GM20431 (cell line): Measurements from ENCODE around the gene KIF23.

Experiments
- in situ Hi-C: fragments of 300-500 bp; cut with MseI, MboI; formaldehyde crosslinking; loops from one replicate; pipeline ENCODE4 v1.15.0; 2020; ENCODE audit warnings: low sequenced_read_pairs; ENCODE audit not compliant: unreplicated experiment

The KIF23 gene

DNA sequence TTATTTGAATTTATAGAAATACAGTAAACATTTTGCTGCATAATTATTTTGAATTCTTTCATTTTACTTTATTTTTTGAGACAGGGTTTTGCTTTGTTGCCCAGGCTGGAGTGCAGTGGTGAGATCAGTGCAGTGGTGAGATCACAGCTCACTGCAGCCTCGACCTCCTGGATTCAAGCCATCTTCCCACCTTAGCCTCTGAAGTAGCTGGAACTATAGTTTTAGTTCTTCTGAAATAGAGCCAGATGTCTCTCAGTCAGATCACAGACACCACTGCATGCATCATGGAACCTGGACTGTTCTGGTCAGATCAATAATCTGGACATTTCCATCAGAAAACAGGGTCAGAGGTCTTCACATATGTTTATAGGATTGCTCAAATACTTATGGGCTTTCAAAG lies 46.3 kb downstream of the KIF23 start:
- in situ Hi-C loops, result no loop called here

DNA sequence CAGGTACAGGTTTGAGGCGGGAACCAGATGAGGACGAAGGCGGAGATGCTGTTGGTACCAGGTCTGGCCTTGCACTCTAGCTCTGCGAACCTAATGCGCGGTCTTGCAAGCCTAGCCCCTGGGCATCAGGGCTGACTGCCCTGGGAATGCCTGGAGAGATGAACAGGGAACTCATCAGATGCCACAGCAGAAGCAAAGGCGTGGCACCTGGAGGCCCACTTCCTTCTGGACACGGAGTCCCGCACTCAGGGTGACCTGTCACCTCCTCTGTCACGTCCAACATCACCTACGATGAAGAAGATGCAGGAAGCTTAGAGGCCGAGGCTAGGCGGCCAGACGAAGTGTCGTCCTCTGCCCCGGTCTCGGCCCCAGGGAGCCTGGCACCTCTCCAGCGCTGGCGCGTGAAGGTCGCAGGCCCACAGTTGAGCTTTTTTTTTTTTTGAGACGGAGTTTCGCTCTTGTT lies 47.9 kb downstream of the KIF23 start:
- in situ Hi-C loops, result no loop called here

DNA sequence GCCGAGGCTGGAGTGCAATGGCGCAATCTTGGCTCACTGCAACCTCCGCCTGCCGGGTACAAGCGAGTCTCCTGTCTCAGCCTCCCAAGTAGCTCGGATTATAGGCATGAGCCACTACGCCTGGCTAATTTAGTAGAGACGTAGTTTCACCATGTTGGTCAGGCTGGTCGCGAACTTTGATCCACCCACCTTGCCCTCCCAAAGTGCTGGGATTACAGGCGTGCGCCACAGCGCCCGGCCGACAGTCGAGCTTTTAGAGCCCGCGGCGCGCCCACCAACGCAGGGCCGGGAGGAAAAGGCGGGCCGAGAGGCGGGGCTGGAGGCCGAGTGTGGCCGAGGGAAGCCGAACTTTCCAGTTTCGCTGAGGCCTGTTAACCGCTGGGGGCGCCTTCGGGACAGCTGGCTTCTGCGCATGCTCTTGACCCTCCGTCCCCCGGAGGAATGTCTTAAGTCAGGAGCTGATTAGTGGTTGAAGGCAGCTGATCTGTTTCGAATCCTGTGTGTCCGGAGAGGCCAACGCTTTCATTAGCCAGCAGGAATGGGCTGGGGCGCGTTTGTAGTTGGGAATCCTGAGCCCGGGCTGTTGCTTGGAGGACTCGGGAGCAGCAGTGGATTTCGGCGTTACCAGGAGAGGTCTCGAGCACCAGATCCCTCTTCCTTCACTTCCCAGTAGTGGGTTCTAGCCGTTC lies 48.5 kb downstream of the KIF23 start:
- in situ Hi-C loops, result no loop called here

DNA sequence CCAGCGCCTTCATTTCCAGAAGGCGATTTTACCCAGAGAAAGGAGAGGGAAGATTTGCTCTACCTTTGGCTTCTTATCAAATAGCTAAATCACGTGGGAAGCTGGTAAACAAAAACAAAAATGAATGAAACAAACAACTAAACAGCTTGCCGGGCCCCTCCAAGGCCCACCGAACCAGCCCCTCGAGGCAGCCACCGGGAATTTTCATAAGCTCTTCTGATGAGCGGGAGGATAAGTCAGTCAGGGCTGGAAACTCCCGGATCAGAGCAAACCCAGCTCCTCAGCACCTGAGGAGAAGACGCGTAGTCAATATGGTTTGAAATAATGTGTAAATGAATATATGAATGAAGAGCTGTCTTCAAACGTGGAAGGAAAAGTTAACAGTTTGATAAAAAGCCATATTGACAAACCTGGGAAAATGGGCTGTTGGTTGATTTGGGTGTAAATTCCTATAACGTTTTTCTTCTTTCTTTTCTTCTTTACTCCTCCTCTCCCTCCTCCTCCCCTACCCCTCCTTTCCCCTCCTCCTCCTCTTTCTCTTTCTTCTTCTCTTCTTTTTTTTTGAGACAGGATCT lies 49.1 kb downstream of the KIF23 start:
- in situ Hi-C loops, result no loop called here

DNA sequence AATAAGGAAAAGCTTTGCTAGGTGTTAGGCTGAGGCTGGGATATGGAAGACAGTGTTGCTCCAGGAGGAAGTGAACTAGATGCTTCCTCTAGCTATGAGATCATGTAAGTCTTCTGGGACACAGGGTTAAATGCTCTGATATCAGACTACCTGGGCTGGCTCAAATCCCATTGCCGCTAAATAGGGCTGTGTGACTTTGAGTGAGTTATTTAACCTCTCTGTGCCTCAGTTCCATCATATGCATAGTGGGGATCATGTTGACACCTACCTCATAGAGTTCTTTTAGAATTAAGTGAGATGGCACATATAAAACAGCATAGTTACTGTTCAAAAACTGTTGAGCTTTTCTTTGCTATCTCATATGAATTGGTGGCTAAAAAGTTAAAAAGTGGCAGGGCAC lies 51.1 kb downstream of the KIF23 start:
- in situ Hi-C loops, result no loop called here

DNA sequence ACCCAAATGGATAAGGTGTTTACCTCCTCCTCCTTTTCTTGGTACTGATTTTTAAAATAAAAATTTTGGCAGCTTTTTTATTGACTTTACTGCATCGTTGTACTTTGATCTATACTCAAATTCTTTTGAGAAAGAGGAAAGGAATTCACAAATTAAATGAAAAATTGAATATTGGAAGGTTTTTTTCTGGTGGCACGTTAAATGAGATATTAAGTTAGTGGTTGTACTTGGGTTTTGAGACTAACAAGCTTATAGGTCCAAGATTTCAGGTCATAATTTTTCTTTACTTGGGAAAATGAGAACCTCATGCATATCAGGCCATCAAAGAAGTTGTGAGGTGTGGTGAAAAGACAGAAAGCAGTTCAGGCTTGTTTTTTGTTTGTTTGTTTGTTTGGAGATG lies 52.6 kb downstream of the KIF23 start:
- in situ Hi-C loops, result no loop called here

DNA sequence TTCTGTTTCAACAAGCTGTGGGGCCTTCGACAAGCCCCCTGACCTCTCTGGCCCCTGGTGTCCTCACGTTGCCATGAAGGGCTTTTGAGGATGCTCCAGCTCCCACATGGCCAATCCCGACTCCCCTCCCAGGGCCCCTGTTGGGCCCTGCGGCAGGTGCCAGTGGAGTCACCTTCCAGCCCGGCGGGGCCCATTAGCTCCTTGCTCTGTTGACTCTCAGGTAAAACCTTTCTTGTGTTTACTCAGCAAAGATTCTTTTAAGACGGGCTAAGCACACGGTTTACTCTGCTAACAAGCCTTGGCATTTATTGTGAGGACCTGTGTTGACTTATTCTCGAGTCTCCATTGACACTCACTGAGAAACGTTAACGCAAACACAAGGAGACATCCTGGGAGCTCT lies 53.5 kb downstream of the KIF23 start:
- in situ Hi-C loops, result no loop called here

DNA sequence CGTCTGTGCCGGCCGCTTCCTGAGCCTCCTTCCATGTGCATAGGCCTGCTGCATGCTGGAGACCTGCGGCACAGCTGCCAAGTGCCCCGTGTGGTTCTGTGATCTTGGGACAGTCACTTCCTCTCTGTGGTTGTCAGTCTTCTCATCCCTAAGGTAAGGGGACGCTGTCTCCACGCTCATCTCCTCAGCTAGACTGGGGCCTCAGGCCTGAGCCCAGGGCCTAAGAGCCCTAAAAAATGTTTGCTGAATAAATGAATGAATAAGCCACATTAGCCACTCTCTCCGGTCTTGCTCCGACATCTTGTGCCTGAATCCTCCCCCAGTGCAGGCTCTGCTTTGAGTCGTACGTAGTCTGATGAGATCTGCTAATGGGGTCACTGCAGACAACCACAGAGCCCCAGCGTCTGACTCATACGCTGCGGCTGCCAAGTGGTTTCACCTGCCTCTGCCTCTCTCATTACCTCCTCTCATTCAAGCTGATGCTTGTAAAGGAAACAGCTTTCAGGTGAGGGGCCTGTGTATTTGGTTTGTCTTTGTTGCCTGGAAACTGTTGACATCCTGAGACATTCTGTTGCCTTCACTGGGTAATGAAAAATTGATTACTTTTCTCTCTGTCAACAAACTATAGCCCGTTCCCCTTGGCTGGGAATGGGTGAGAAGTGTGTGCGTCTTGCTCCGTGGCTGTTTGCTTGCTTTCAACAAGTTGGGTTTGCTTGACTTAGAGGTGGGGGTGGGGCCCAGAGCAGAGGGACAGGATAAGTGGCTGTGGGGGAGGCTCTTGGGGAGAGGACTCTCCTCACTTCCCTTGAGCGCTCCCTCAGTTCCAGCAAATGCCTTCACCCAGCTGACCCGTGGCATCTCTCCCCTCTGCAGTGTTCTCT lies 54.3 kb downstream of the KIF23 start:
- in situ Hi-C loops, result no loop called here

DNA sequence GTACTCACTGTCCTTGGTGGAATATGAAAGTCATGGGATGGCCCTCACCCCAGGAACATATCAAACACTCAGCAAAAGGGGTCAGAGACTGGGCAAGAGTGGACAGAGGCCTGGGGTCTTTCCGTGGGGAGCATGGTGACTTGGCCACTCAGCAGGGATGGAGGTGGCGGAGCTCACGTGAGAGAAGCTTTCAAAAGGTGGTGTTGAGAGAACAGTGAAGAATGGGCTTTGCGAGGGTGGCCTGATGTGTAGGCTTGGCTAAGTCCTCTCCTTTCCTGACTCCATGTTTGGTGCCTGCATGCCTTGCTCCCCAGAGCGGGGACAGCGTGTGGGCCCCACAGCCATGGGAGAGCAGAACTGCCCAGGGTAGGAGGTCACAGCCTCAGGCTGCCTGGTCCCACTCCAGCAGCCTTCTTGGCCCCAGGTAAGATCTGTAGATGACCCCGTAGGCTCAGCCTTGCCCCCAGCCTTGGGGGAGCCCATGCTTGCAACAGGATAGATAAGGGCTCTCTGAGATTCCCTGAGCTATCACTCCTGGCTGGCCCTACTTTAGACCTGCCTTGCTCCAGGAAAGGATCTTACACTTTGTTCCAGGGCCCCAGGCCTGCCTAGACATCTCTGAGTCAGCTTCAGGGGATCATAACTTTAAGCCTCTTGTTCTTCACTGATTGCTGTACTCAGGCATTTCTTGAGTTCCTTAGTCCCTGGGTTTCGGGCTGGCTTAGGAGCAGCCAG lies 55.5 kb downstream of the KIF23 start:
- in situ Hi-C loops, result no loop called here

DNA sequence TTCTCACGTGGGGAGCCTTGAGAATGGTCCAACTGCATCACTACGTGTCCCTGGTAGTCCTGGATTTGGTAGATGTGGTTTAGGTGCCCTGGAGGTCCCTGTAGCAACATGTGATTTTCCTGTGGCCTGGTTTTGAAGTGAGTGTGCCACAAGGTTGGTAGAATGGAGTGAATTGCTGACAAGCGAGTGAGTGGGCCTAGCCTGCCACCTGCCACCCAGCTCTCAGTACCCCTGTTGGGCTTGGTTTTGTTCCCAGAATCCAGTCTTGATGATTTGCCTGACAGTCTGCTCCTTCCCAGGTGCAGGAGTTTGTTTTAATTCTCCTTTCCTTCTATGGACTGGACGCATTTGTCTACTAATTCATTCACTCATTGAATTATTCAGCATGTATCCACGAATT lies 57.9 kb downstream of the KIF23 start:
- in situ Hi-C loops, result no loop called here

DNA sequence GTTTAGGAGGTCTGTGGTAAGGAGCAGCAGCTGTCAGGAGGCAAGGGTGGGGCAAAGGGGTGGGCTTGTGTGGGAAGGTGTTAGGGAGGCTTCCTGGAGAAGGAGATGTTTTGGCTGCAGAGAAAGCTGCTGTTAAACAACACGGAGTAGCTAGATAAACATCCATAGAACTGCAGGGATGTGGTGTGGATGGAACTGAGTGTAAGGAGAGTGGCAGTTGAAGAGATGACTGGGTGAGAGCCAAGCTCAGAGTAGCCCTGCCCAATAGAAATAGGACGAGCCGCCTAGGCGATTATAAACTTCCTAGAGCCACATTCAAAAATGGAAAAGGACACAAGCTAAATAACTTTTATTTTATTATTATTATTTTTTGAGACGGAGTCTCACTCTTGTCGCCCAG lies 58.4 kb downstream of the KIF23 start:
- in situ Hi-C loops, result no loop called here

DNA sequence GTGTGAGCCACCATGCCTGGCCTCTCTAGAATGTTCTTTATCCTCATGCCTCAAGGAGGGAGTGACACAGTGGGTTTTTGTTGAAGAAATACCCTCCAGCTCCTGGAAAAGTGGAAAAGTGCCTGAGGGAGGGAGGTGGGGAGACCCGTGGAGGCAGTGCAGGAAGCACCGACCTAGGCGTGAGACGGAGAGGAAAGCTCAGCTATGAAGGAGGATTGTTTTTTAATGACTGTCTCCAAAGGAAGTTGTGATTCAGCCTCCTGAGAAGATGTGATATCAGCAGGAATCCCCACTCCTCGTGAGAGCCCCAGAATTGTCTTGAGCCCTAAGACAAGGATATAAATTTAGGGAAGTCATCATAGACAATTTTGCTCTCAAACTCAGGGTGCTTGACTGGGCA lies 60.1 kb downstream of the KIF23 start:
- in situ Hi-C loops, result no loop called here

DNA sequence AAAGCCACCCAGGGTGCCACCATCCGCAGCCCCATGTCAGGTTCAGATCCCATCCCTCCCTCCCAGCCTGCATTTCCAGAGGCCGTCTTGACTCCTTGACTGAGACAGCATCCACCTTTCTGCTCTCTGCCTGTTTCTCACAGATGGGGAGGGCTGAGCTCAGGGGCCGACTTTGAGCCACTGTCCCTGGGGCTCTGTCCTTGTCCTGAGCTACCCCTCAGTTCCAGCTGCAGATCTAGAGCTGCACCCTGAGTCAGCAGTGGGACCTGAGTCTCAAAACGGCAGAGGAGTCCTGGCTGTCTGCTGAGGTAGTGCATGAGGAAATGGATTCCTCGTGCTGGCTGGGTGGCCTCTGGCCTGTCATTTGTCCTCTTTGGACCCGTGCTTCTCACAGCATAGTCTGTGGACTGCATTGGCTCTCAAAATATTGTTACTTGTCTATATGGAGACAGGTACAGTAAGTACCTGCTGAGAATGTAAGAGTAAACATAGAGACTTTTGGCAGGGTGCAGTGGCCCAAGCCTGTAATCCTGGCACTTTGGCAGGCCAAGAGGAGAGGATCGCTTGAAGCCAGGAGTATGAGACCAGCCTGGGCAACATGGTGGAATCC lies 60.8 kb downstream of the KIF23 start:
- in situ Hi-C loops, result loop anchor here (25.0 kb wide), 1 partner anchor 1337 kb away; no protein-coding TSS in a partner anchor

DNA sequence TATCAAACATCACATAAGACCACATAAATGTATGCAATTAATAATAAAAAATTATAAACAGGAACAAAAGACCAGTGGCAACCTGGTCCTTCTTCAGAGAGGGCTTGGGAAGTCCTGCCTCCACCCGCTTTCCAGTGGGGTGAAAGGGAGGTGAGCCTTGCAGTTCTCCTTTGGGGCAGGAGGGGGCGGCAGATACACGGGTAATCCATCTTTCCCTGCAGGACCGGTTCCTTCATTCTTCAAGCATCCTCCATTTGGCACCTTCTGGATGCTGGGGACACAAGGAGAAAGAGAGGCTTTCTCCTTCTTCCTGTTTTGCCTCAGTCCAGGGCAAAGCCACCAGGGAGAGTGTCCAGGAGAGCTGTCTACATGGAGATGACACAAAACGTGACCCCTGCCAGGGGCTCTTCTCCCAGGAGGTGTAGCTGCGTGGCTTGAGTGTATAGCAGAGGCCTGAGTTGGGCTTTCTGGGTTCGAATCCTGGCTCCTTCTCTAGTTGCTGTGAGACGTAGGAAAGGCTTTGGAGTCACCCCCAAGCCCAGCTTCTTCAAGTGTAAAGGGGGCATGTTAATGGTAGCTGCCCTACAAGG lies 61.7 kb downstream of the KIF23 start:
- in situ Hi-C loops, result loop anchor here (25.0 kb wide), 1 partner anchor 1336 kb away; no protein-coding TSS in a partner anchor

DNA sequence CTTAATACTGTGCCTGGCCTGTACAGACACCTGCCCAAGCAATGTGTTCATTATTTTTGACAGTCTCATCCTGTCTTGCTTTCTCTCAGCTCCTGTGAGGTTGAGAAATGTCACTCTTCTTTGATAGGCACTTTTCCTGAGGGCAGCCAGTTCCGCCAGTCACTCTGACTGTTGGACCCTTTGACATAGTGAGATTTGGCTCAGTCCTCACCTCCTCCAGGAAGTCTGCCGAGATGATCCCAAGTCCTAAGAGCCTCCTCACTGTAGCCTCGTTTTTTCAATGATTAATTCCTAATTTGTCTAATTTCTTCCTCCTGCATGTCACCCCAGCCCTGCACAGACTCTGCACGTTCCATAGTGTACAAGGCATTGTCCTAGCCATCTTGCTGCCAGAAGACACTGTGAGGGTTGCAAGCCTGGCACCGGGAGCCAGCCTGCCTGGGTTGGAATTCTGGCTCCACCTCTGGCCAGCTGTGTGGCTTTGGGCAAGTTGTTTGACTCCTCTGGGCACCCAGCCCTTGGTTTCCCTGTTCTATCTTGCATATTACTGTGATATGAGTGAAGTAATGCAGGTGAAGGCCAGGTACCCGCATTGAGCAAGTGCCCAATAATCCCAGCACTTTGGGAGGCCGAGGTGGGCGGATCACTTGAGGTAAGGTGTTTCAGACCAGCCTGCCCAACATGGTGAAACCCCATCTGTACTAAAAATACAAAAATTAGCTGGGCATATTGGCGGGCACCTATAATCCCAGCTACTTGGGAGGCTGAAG lies 62.7 kb downstream of the KIF23 start:
- in situ Hi-C loops, result loop anchor here (25.0 kb wide), 1 partner anchor 1335 kb away; no protein-coding TSS in a partner anchor

DNA sequence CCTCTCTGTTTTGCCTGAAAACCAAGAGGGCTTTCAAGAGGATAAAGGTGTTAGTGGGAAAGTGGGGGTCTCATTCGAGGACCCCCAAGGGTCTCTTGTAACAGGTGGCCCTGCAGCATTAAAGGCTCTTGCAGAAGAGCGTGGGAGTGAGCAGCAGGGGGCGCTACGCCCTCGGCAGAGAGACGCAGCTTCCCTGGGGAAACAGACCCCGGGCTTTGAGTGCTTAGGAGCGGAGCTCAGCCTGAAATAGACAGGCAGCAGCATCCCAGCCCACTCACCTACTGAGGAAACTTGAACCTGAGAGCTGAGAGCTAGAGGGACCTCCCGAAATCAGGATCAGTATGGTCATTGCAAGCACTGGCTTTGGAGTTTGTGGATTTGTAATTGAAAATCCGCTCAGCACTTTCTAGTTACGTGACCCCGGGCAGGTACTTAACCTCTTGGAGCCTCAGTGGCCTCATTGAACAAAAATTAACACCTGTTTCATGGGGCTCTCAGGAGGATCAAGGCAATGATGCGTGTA lies 64.2 kb downstream of the KIF23 start:
- in situ Hi-C loops, result loop anchor here (25.0 kb wide), 1 partner anchor 1334 kb away; no protein-coding TSS in a partner anchor

DNA sequence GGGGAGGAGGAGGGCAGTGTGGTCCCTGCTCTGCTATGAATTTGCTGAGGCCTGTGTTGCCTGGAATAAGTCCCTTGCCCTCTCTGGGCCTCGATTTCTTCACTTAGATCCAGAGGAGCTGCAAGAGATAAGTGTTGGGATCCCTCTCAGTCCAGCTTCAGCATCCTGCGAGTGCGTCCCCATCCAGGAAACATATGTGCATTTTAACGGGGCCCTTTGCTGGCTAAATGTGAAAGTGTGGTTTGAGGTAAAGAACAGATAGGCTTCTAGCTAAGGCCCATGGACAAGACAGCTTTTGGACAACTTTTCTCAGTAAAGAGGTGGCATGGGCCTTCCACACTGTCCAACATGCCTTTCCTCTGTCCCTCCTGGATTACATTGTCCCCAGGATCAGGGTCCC lies 64.9 kb downstream of the KIF23 start:
- in situ Hi-C loops, result loop anchor here (25.0 kb wide), 1 partner anchor 1333 kb away; no protein-coding TSS in a partner anchor

DNA sequence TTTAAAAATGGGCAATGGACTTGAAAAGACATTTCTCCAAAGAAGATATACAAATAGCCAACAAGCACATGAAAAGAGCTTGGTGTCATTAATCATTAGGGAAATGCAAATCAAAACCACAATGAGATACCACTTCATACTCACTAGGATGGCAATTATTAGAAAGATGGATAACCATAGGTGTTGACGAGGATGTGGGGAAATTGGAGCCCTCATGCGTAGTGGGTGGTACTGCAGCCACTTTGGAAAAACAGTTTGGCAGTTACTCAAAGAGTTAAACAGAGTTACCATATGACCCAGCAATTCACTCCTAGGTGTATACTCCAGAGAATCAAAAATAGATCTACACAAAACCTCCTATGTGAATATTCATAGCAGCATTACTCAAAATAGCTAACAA lies 65.8 kb downstream of the KIF23 start:
- in situ Hi-C loops, result loop anchor here (25.0 kb wide), 1 partner anchor 1332 kb away; no protein-coding TSS in a partner anchor
